Measurements from ENCODE around the gene DUSP1.

DNA sequence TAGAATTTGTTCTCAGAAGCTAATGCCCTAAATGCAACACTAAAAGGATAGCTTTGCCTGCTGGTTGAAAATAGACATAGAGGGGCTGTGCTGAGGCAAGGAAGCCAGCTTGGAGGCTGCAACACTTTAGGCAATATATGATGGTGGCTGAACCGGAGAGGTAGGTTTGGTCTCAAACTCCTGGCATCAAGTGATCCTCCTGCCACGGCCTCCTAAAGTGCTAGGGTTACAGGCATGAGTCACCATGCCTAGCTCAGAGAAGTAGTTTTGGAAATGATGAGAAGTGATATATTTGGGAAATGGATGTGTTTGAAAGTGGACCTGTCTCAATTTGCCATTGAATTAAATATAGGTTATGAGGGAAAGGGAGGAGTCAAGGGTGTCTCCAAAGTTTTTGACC lies 10.0 kb downstream of the DUSP1 start:
- TF ChIP-seq POLR2AphosphoS5 (IDR thresholded peaks at IDR 0.05; ENCODE audit: insufficient read depth, low read depth, low read length) (no peak), EZH2 (IDR thresholded peaks at IDR 0.05; ENCODE audit: borderline replicate concordance, low read depth, low read length, severe bottlenecking) (no peak), POLR2A (IDR thresholded peaks at IDR 0.05; ENCODE audit: low read depth, low read length) (no peak), MYC (IDR thresholded peaks at IDR 0.05; ENCODE audit: low read depth, low read length) (no peak), JUN (IDR thresholded peaks at IDR 0.05; ENCODE audit: borderline replicate concordance, insufficient read depth, insufficient read length, low read depth) (no peak)
- TF ChIP-seq, protein P1, sequence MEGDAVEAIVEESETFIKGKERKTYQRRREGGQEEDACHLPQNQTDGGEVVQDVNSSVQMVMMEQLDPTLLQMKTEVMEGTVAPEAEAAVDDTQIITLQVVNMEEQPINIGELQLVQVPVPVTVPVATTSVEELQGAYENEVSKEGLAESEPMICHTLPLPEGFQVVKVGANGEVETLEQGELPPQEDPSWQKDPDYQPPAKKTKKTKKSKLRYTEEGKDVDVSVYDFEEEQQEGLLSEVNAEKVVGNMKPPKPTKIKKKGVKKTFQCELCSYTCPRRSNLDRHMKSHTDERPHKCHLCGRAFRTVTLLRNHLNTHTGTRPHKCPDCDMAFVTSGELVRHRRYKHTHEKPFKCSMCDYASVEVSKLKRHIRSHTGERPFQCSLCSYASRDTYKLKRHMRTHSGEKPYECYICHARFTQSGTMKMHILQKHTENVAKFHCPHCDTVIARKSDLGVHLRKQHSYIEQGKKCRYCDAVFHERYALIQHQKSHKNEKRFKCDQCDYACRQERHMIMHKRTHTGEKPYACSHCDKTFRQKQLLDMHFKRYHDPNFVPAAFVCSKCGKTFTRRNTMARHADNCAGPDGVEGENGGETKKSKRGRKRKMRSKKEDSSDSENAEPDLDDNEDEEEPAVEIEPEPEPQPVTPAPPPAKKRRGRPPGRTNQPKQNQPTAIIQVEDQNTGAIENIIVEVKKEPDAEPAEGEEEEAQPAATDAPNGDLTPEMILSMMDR (IDR thresholded peaks at IDR 0.05; ENCODE audit: extremely low read depth in 1 of 2, insufficient read depth in 1 of 2, low read depth in 1 of 2, low read length in 2 of 2), result no peak
- TF ChIP-seq, protein P2, sequence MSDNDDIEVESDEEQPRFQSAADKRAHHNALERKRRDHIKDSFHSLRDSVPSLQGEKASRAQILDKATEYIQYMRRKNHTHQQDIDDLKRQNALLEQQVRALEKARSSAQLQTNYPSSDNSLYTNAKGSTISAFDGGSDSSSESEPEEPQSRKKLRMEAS (IDR thresholded peaks at IDR 0.05; ENCODE audit: insufficient read depth, insufficient read length), result no peak
